ENCODE measurements around the gene EXTL1.
A peak's percentile ranks its signal among the peaks of the same experiment; 100 is the strongest.

Gene EXTL1

DNA sequence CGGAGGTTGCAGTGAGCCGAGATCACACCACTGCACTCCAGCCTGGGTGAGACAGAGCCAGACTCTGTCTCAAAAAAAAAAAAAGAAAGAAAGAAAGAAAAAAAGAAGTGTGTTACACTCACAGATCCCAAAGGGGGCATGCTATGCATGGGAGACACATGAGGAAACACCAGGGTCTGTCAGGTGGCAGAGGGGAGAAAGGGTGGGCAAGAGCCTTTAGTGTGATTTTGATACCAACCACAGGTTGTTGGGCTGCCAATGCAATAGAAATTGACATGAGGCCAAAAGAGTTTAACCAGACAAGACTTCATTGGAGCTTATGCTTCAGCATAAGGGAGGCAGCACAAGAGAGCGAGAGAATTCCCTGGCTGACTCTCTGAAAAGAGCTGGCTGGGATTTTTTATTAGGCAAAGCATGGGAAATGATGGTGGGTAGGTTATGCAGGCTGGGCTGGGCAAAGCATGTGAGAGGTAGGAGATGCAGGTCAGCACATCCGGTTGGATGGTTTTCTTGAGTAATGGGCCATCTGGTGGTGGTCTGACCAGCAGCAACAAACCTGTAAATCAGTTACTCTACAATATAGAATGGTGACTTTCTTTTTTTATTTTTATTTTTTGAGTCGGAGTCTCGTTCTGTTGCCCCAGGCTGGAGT lies 11.7 kb upstream of the EXTL1 start:
- DNase-seq (ENCODE audit: low spot score): no peak
- TF ChIP-seq CTCF (IDR thresholded peaks at IDR 0.05; ENCODE audit: extremely low read depth, missing control alignments): no peak

- no peak for TF ChIP-seq CTCF (IDR thresholded peaks at IDR 0.05; ENCODE audit: extremely low read depth, missing control alignments)
- no peak for DNase-seq (ENCODE audit: low spot score)
Observed at GRCh38 chr1:26010825-26011224, 10.8 kb upstream of the EXTL1 start.

DNA sequence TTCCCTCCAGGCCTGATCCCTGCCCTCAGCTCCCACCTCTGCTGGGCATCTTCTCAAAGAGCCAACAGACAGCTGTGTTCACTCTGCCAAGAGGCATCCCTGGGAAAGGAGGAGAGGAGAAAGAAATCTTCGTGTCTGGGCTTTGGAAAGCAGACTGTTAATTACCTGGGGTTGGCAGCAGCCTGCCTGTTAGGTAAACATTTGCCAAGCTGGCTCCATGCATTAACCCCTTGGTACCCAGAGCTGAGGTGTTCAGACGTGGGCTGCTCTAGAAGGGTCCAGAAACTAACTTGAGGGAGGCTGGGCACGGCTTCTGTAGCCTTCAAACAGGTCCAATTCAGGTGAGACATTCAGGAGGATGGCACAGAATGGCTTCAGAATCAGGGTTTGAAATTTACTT lies 8.7 kb upstream of the EXTL1 start:
- DNase-seq (ENCODE audit: low spot score): no peak

DNA sequence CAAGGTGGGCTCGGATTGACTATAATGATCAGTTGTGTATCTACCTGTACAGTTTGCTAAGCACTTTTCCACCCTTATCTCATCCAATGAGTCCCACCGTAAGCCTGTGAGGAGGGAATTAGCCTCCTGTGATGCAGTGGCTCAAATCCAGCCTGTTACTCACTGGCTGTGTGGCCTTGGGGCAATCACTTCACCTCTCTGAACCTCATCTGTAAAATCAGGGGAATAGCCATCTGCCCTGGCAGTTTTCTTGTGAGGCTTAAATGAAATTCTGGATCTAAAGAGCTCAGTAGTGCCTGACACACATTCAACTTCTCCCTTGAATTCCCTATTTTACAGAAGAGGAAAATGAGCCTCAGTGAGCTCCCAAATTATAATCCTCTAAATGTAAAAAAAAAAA lies 7.4 kb upstream of the EXTL1 start:
- no peak for TF ChIP-seq CTCF (IDR thresholded peaks at IDR 0.05; ENCODE audit: extremely low read depth, missing control alignments)
- no peak for DNase-seq (ENCODE audit: low spot score)

More for the DNA sequence above, 8.7 kb upstream of the EXTL1 start:
- no peak for TF ChIP-seq CTCF (IDR thresholded peaks at IDR 0.05; ENCODE audit: extremely low read depth, missing control alignments)

DNA sequence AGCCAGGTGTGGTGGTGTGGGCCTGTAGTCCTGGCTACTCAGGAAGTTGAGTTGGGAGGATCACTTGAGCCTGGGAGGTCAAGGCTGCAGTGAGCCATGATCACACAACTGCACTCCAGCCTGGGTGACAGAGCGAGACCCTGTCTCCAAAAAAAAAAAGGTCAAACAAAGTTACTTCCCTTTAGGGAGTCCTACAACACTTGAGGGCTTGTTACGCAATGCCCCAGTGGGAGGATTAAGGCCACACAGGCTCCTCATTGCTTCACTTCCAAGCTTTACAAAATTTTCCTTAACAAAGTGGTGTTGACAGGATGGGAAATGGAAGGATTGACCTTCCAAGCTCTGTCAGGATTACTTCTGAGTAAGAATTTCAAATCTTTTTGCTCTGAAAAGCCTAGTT lies 6.2 kb upstream of the EXTL1 start:
- no peak for TF ChIP-seq CTCF (IDR thresholded peaks at IDR 0.05; ENCODE audit: extremely low read depth, missing control alignments)
- DNase-seq (ENCODE audit: low spot score): no peak

DNA sequence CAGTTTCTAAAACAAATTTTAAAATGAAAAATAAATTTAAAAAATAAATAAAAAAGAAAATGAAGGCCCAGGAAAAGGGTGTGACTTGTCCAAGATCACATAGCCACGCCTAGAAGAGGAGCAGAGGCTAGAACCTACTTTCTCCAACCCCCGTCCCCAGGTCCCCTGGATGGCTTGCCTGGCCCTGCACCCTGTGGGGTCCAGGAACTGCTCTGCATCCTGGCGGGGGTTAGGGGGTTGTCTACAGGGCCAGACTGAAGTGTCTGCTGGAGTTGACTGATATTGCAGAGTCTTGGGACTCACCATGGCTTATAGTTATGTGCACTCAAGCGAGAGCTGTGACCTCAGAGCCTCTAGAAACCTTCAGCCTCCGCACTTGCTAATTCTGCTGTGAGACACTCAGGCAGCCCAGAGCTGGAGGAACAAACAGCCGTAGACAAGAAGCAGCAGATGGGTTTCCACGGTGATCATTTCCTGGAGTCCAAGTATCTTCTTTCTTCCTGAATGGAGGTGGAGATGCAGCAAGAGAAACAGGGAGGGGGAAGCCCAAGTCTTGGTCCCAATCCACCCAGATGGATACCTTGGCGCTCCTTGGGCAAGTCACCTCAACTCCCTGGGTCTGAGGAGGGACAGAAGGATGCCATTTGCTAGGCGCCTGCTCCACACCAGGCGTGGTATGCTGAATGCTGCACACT lies 5.2 kb upstream of the EXTL1 start:
- TF ChIP-seq CTCF (IDR thresholded peaks at IDR 0.05; ENCODE audit: extremely low read depth, missing control alignments): no peak
- peak; percentile 60 for DNase-seq (ENCODE audit: low spot score)

DNA sequence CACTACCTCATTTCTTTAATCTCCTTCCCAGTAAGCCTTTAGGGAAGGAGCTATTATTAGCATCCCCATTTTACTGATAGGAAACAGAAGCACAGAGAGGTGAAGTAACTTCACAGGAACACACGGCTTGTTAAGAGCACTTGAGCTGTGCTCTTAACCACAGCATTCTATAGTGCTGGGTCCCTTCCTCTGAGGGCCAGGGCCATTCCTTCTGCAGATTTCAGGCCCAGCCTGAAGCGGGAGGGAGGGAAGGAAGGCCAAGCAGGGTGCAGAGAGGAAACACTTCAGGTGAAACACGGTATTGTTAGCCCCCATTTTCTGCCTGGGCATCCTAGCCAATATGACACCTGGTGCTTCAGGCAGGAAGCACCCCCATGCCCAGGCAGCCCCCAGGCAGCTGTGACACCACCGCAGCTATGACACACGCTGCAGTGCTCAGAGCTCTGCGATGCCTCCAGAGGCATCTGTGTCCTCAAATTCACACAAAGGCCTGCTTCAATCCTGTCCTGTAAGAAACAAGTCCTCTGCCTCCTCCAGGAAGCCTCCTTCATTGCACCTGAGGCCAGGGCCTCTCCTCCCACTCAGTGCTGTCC lies 4.5 kb upstream of the EXTL1 start:
- DNase-seq (ENCODE audit: low spot score): no peak

More for the DNA sequence above, 4.5 kb upstream of the EXTL1 start:
- no peak for TF ChIP-seq CTCF (IDR thresholded peaks at IDR 0.05; ENCODE audit: extremely low read depth, missing control alignments)
